Activated CD8-positive, alpha-beta memory T cell treated with anti-CD3 and anti-CD28 coated beads for 1 hour (primary cell): ENCODE measurements around the gene NAA16.
"Not testable (repeated sequence)": the region's sequence is repeated elsewhere in the genome, so short reads cannot be mapped to it uniquely, and the experiment has no call there.

Source experiments
- DNase-seq, 2 donors: peaks; one replicate each; pipeline ENCODE4 v3.0.0-alpha.2; 2020; ENCODE audit warnings: low read depth in 1 of 2; ENCODE audit errors: extremely low read depth in 1 of 2

Gene NAA16

GRCh38 chr13:41352935-41353840 is 42.1 kb downstream of the NAA16 start:
- DNase-seq = peak in 1 of 2 donors; percentile 5

GRCh38 chr13:41354416-41354815 is 43.3 kb downstream of the NAA16 start:
- no peak for DNase-seq

- not testable (repeated sequence) for DNase-seq
Observed at GRCh38 chr13:41356385-41356648, 45.2 kb downstream of the NAA16 start.

GRCh38 chr13:41356786-41357185 is 45.7 kb downstream of the NAA16 start:
- peak in 1 of 2 donors; percentile 4 for DNase-seq

GRCh38 chr13:41361491-41361890 is 50.4 kb downstream of the NAA16 start:
- DNase-seq = no peak

- DNase-seq = no peak
Observed at GRCh38 chr13:41364043-41364442, 53.0 kb downstream of the NAA16 start.

GRCh38 chr13:41365631-41366030 is 54.6 kb downstream of the NAA16 start:
- DNase-seq = no peak

- DNase-seq = no peak
Observed at GRCh38 chr13:41370736-41371135, 59.7 kb downstream of the NAA16 start.

GRCh38 chr13:41377446-41377845 is 66.4 kb downstream of the NAA16 start:
- DNase-seq = no peak

GRCh38 chr13:41382431-41382830 is 71.4 kb downstream of the NAA16 start:
- DNase-seq = no peak

GRCh38 chr13:41383386-41383785 is 72.3 kb downstream of the NAA16 start:
- DNase-seq = no peak

GRCh38 chr13:41384749-41385503 is 73.9 kb downstream of the NAA16 start:
- no peak for DNase-seq

GRCh38 chr13:41386211-41386610 is 75.1 kb downstream of the NAA16 start:
- DNase-seq = no peak

GRCh38 chr13:41387576-41387975 is 76.5 kb downstream of the NAA16 start:
- DNase-seq = no peak

GRCh38 chr13:41388143-41388881 is 77.2 kb downstream of the NAA16 start:
- no peak for DNase-seq

GRCh38 chr13:41389580-41389979 is 78.5 kb downstream of the NAA16 start:
- no peak for DNase-seq

- no peak for DNase-seq
Observed at GRCh38 chr13:41394166-41394565, 83.1 kb downstream of the NAA16 start.

- DNase-seq = no peak
Observed at GRCh38 chr13:41398494-41399170, 87.6 kb downstream of the NAA16 start.

GRCh38 chr13:41401366-41401765 is 90.3 kb downstream of the NAA16 start:
- no peak for DNase-seq

- DNase-seq = no peak
Observed at GRCh38 chr13:41402691-41403511, 91.8 kb downstream of the NAA16 start.
